Measurements from ENCODE around the gene GPR176. TPM values are rescaled to one million over a fixed set of nuclear protein-coding genes. Genes with fewer than 3 reads are reported as not detected.

GPR176 gene
- total and polyA plus RNA-seq, 4 donors, result 13.7 to 29.7 (median 28.2) TPM

- Histone ChIP-seq H3K36me3 (ENCODE audit: control insufficient read depth, insufficient read depth, low read length) (no peaks in the 10 kb centered on the region), H3K4me1 (ENCODE audit: control insufficient read depth, insufficient read depth, low read length) (no peaks in the 10 kb centered on the region), H3K27ac (ENCODE audit: low read depth, low read length) (no peak overlapping the region), H3K4me3 (ENCODE audit: low read depth, low read length) (peak overlapping the region; percentile 50), H3K27me3 (ENCODE audit: control insufficient read depth, insufficient read depth, low read length) (no peaks in the 10 kb centered on the region), H3K9me3 (ENCODE audit: control insufficient read depth, insufficient read depth, low read length) (no peaks in the 10 kb centered on the region)
- DNase-seq (ENCODE audit: low read depth in 4 of 6, low spot score in 6 of 6), result no peak
- whole genome bisulfite sequencing (ENCODE audit: insufficient coverage), result 92% methylated on average over 2 of the region's 4 CpGs
These were observed 138.7 kb downstream of the GPR176 start for GRCh38 chr15:39781147-39781966.

GRCh38 chr15:39778021-39778420, 142.0 kb downstream of the GPR176 start:
- Histone ChIP-seq H3K4me3 (ENCODE audit: low read depth, low read length) (no peak overlapping the region), H3K27me3 (ENCODE audit: control insufficient read depth, insufficient read depth, low read length) (no peaks in the 10 kb centered on the region), H3K9me3 (ENCODE audit: control insufficient read depth, insufficient read depth, low read length) (no peaks in the 10 kb centered on the region), H3K36me3 (ENCODE audit: control insufficient read depth, insufficient read depth, low read length) (no peaks in the 10 kb centered on the region), H3K27ac (ENCODE audit: low read depth, low read length) (no peak overlapping the region), H3K4me1 (ENCODE audit: control insufficient read depth, insufficient read depth, low read length) (no peaks in the 10 kb centered on the region)
- 47% methylated on average over 2 of the region's 3 CpGs for WGBS (ENCODE audit: insufficient coverage)
- DNase-seq (ENCODE audit: low read depth in 4 of 6, low spot score in 6 of 6), result peak in 1 of 6 donors; percentile 61

- no peaks in the 10 kb centered on the region for H3K4me1 ChIP-seq (ENCODE audit: control insufficient read depth, insufficient read depth, low read length)
- H3K27ac ChIP-seq (ENCODE audit: low read depth, low read length), result no peak overlapping the region
- WGBS (ENCODE audit: insufficient coverage), result 70% methylated on average over 3 of the region's 4 CpGs
- H3K36me3 ChIP-seq (ENCODE audit: control insufficient read depth, insufficient read depth, low read length), result no peaks in the 10 kb centered on the region
- no peak overlapping the region for H3K4me3 ChIP-seq (ENCODE audit: low read depth, low read length)
- no peaks in the 10 kb centered on the region for H3K27me3 ChIP-seq (ENCODE audit: control insufficient read depth, insufficient read depth, low read length)
- DNase-seq (ENCODE audit: low read depth in 4 of 6, low spot score in 6 of 6), result no peak
- no peaks in the 10 kb centered on the region for H3K9me3 ChIP-seq (ENCODE audit: control insufficient read depth, insufficient read depth, low read length)
These were observed 142.6 kb downstream of the GPR176 start for GRCh38 chr15:39777496-39777895.

- Histone ChIP-seq H3K27ac (ENCODE audit: low read depth, low read length) (no peak overlapping the region), H3K27me3 (ENCODE audit: control insufficient read depth, insufficient read depth, low read length) (no peaks in the 10 kb centered on the region), H3K4me3 (ENCODE audit: low read depth, low read length) (no peak overlapping the region), H3K4me1 (ENCODE audit: control insufficient read depth, insufficient read depth, low read length) (no peaks in the 10 kb centered on the region), H3K36me3 (ENCODE audit: control insufficient read depth, insufficient read depth, low read length) (no peaks in the 10 kb centered on the region), H3K9me3 (ENCODE audit: control insufficient read depth, insufficient read depth, low read length) (no peaks in the 10 kb centered on the region)
- WGBS (ENCODE audit: insufficient coverage), result no CpG with 5 or more reads among the region's 4 CpGs
- DNase-seq (ENCODE audit: low read depth in 4 of 6, low spot score in 6 of 6), result no peak
These were observed 144.0 kb downstream of the GPR176 start for GRCh38 chr15:39776068-39776467.

DNA sequence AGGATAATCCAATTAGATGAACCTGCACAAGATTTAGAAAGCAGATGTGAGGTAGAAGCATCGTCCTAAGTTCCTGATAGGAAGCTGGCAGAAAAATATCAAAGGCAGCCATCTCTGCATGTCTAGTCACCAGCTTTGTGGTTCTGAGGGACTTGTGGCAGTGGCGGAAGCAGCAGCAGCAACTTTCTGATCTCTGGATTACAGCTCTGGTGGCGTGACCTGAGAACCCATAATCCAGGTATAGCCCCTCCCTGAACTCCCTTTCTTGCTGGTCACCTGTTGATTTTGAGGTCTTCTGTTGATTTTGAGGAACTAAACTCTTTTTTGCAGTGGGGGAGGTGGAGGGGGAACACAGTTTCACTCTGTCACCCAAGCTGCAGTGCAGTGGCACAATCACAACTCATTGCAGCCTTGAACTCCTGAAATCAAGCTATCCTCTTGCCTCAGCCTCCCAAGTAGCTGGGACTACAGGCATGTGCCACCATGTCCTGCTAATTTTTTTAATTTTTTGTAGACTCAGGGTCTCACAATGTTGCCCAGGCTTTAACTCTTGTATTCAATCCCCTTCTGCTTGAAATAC, 145.3 kb downstream of the GPR176 start:
- Histone ChIP-seq H3K36me3 (ENCODE audit: control insufficient read depth, insufficient read depth, low read length) (no peaks in the 10 kb centered on the region), H3K27me3 (ENCODE audit: control insufficient read depth, insufficient read depth, low read length) (no peaks in the 10 kb centered on the region), H3K27ac (ENCODE audit: low read depth, low read length) (no peak overlapping the region), H3K4me1 (ENCODE audit: control insufficient read depth, insufficient read depth, low read length) (no peaks in the 10 kb centered on the region), H3K4me3 (ENCODE audit: low read depth, low read length) (no peak overlapping the region), H3K9me3 (ENCODE audit: control insufficient read depth, insufficient read depth, low read length) (no peaks in the 10 kb centered on the region)
- no peak for DNase-seq (ENCODE audit: low read depth in 4 of 6, low spot score in 6 of 6)
- WGBS (ENCODE audit: insufficient coverage), result 100% methylated on average over 3 of the region's 3 CpGs

GRCh38 chr15:39770748-39771689, 149.0 kb downstream of the GPR176 start:
- peak in 2 of 6 donors; percentile 28 to 42 for DNase-seq (ENCODE audit: low read depth in 4 of 6, low spot score in 6 of 6)
- no peaks in the 10 kb centered on the region for H3K4me1 ChIP-seq (ENCODE audit: control insufficient read depth, insufficient read depth, low read length)
- WGBS (ENCODE audit: insufficient coverage), result 50% methylated on average over 2 of the region's 8 CpGs
- H3K4me3 ChIP-seq (ENCODE audit: low read depth, low read length), result no peak overlapping the region
- H3K27me3 ChIP-seq (ENCODE audit: control insufficient read depth, insufficient read depth, low read length), result no peaks in the 10 kb centered on the region
- peak overlapping the region; percentile 58 for H3K27ac ChIP-seq (ENCODE audit: low read depth, low read length)
- no peaks in the 10 kb centered on the region for H3K9me3 ChIP-seq (ENCODE audit: control insufficient read depth, insufficient read depth, low read length)
- no peaks in the 10 kb centered on the region for H3K36me3 ChIP-seq (ENCODE audit: control insufficient read depth, insufficient read depth, low read length)

DNA sequence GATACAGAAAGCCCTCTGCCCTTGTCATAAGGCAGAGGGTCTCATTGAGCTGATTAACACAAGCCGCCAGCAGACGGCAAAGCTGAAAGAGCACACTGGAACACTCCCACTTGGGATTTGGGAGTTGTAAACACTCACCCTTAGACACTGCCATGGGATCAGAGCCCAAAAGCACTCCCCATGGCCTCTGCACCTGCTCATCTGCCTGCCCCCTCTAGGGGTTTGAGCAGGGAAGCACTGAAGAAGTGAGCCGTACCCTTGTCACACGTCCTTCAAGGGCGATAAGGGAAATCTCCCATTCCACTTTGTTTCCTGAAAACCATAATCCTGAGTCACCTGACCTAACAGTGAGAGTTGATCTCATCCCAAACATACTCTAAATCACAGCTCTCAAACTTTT, 152.1 kb downstream of the GPR176 start:
- no peaks in the 10 kb centered on the region for H3K9me3 ChIP-seq (ENCODE audit: control insufficient read depth, insufficient read depth, low read length)
- WGBS (ENCODE audit: insufficient coverage), result 98% methylated on average over 5 of the region's 5 CpGs
- H3K4me3 ChIP-seq (ENCODE audit: low read depth, low read length), result no peak overlapping the region
- H3K27ac ChIP-seq (ENCODE audit: low read depth, low read length), result no peak overlapping the region
- DNase-seq (ENCODE audit: low read depth in 4 of 6, low spot score in 6 of 6), result no peak
- no peaks in the 10 kb centered on the region for H3K27me3 ChIP-seq (ENCODE audit: control insufficient read depth, insufficient read depth, low read length)
- no peaks in the 10 kb centered on the region for H3K36me3 ChIP-seq (ENCODE audit: control insufficient read depth, insufficient read depth, low read length)
- no peaks in the 10 kb centered on the region for H3K4me1 ChIP-seq (ENCODE audit: control insufficient read depth, insufficient read depth, low read length)

DNA sequence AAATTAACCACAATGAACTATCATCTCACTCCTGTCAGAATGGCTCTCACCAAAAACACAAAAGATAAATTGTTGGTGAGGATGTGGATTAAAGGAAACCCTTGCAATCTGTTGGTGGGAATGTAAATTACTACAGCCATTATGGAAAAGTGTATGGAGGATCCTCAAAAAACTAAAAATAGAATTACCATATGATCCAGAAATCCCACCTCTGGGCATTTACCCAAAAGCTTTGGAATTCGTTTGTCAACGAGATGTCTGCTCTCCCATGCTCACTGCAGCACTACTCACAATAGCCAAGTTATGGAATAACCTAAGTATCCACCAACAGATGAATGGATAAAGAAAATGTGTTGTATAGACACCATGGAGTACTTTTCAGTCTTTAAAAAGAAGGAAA, 159.1 kb downstream of the GPR176 start:
- WGBS (ENCODE audit: insufficient coverage), result 80% methylated on average over 1 of the region's 2 CpGs
- no peak for DNase-seq (ENCODE audit: low read depth in 4 of 6, low spot score in 6 of 6)
- Histone ChIP-seq H3K27ac (ENCODE audit: low read depth, low read length) (no peak overlapping the region), H3K9me3 (ENCODE audit: control insufficient read depth, insufficient read depth, low read length) (no peaks in the 10 kb centered on the region), H3K36me3 (ENCODE audit: control insufficient read depth, insufficient read depth, low read length) (no peaks in the 10 kb centered on the region), H3K27me3 (ENCODE audit: control insufficient read depth, insufficient read depth, low read length) (no peaks in the 10 kb centered on the region), H3K4me1 (ENCODE audit: control insufficient read depth, insufficient read depth, low read length) (no peaks in the 10 kb centered on the region), H3K4me3 (ENCODE audit: low read depth, low read length) (no peak overlapping the region)

DNA sequence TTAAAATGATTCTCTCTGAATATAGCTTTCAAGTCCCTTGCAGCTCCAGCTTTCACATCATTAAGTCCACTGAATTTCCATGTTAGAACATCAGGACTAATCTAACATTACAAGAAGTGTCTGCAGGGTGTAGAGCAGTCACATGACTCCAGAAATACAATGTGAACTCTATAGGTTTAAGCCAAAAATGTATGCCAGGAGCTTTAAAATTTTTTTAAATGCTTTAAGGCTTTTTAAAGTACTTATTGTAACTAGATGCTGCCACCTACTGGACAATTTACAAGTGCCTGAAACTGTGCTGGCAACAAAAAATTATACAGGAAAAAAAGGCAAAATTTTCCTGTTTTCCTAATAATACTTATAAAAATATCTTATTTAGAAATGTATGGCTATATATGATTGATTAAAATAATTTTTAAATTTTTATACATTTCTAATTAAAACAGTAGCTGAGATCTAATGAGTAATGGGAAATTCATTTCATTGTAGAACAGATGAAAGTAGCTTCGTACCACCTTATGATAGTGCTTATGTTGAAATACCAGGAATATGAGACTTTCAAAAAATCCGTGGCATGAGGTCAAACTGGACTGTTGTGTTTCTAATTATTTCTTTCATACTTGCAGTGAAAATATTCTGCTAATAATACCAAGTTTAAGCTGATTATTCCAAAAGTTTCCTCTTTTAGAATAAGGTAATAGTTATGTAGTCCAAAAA, 163.1 kb downstream of the GPR176 start:
- no peaks in the 10 kb centered on the region for H3K4me1 ChIP-seq (ENCODE audit: control insufficient read depth, insufficient read depth, low read length)
- peak; percentile 31 to 92 (median 56) for DNase-seq (ENCODE audit: low read depth in 4 of 6, low spot score in 6 of 6)
- no peaks in the 10 kb centered on the region for H3K9me3 ChIP-seq (ENCODE audit: control insufficient read depth, insufficient read depth, low read length)
- H3K27me3 ChIP-seq (ENCODE audit: control insufficient read depth, insufficient read depth, low read length), result no peaks in the 10 kb centered on the region
- no peak overlapping the region for H3K27ac ChIP-seq (ENCODE audit: low read depth, low read length)
- H3K4me3 ChIP-seq (ENCODE audit: low read depth, low read length), result no peak overlapping the region
- WGBS (ENCODE audit: insufficient coverage), result no CpG with 5 or more reads among the region's 2 CpGs
- H3K36me3 ChIP-seq (ENCODE audit: control insufficient read depth, insufficient read depth, low read length), result no peaks in the 10 kb centered on the region

All from spinal cord (tissue), 10 donors.